NB4 (cell line): ENCODE measurements around the gene ENGASE.

Experiments
- DNase-seq: peaks from one replicate; pipeline ENCODE4 v3.0.0; 2010; ENCODE audit warnings: low read depth
- H3K4me3 ChIP-seq: one replicate; pipeline ENCODE4 v1.5.1; 2011; ENCODE audit warnings: mild to moderate bottlenecking, low read depth, low read length, moderate library complexity
- MYC ChIP-seq: IDR thresholded peaks from 2 replicates; pipeline ENCODE4 v1.6.1; 2011; ENCODE audit warnings: low read depth, low read length
- POLR2A ChIP-seq: IDR thresholded peaks from 2 replicates; pipeline ENCODE4 v1.6.1; 2011; ENCODE audit warnings: mild to moderate bottlenecking; ENCODE audit not compliant: insufficient read length; ENCODE audit errors: extremely low read depth
- TF ChIP-seq, protein P1 (sequence below): IDR thresholded peaks from 2 replicates; pipeline ENCODE4 v1.6.1; 2011; ENCODE audit warnings: low read depth, low read length
- TF ChIP-seq, protein P2 (sequence below): IDR thresholded peaks from one replicate; pipeline ENCODE4 v1.5.1; 2012; ENCODE audit warnings: low read depth, low read length

The ENGASE gene

DNA sequence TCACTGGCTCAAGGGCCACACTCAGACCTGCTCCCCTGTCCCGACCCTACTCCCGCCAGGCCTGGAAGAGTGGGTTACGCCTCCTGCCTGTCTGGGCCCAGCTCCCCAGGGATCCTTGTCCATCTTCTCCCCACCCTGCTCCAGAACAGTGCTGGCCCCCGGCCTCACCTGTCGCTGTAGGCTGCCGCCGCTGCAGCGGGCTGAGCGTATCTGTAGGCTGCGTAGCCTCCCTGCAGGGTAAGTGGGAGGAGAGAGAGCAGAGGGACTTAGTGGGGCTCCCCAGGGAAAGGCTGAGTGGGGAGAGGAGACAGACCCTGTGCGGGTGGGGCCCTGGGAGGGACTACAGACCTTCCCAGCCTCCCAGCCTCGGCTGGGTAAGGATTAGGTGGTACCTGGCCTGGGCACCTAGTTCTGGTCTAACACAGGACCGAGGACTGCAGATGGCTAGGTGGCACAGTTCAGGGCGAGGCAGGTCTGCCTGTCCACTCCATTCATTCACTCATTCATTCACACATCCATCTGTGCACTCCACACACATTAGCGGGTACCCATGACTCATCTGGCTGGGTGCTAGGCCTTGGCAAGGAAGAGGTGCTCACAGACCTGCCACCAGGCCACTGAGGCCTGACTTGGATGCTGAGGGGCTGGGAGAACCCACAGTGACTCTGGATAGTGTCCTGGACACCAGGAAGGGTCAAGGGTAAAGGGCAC lies 20.9 kb downstream of the ENGASE start:
- TF ChIP-seq POLR2A: no peak
- DNase-seq: no peak
- no peak overlapping the region for H3K4me3 ChIP-seq

DNA sequence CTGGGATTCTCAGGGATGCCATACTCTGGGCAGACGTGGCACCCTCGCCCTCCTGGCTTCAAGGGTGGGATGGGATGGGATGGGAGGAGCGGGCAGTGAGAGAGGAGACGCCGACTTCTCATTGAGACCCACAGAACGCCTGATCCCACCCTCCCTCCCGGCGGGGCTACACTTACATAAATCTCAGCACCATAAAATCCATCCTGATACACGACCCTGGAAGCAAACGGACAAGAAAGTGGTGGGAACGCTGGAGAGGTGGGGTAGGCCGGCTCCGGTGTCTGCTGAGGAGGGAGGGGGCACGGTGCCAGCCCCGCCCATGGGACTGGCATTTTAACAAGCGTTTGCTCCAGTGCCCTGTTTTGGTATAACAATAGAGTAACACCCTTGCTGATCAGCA lies 21.9 kb downstream of the ENGASE start:
- no peak overlapping the region for H3K4me3 ChIP-seq
- TF ChIP-seq MYC: no peak
- TF ChIP-seq, protein P1, sequence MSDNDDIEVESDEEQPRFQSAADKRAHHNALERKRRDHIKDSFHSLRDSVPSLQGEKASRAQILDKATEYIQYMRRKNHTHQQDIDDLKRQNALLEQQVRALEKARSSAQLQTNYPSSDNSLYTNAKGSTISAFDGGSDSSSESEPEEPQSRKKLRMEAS: no peak
- TF ChIP-seq, protein P2, sequence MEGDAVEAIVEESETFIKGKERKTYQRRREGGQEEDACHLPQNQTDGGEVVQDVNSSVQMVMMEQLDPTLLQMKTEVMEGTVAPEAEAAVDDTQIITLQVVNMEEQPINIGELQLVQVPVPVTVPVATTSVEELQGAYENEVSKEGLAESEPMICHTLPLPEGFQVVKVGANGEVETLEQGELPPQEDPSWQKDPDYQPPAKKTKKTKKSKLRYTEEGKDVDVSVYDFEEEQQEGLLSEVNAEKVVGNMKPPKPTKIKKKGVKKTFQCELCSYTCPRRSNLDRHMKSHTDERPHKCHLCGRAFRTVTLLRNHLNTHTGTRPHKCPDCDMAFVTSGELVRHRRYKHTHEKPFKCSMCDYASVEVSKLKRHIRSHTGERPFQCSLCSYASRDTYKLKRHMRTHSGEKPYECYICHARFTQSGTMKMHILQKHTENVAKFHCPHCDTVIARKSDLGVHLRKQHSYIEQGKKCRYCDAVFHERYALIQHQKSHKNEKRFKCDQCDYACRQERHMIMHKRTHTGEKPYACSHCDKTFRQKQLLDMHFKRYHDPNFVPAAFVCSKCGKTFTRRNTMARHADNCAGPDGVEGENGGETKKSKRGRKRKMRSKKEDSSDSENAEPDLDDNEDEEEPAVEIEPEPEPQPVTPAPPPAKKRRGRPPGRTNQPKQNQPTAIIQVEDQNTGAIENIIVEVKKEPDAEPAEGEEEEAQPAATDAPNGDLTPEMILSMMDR: no peak
- TF ChIP-seq POLR2A: no peak
- DNase-seq: no peak

DNA sequence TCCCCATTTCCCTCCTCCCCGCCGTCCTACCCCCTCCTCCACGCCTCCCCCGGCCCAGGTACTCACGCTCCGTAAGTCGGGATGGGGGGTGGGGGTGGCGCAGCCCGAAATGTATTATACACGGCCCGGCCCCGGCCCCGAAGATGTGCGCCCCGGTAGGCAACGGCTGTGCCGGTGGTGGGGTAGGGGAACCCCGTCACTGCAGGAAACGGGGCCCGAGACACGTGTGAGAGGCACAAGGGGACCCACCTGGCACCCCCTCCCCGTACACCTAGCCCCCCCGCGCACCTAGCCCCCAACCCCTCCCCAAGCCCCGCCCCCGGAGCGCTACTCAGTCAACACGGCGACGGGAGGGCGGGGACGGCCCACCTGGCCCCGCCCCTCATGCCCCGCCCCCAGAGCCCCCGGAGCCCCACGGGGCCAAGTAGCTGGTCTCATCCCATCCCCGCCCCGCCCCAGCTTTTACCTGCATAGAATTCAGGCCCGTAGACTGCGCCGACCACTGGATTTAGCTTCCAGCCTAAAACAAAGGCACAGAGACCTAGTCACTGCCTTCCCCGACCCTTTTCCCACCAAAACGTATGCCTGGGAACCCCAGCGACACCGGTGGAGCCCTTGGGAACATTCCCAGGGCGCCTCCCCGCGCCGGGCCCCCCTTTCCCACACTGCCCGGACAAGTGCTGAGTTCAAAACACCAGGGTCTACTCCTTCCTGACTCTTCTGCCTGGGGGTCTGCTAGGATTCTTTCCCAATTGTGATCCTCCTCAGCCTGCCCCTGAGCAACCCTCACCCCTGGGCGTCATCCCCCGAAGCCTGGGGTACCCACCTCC lies 22.8 kb downstream of the ENGASE start:
- no peak for TF ChIP-seq POLR2A
- no peak for TF ChIP-seq MYC
- TF ChIP-seq, protein P2: no peak
- TF ChIP-seq, protein P1: no peak
- no peak overlapping the region for H3K4me3 ChIP-seq
- no peak for DNase-seq

DNA sequence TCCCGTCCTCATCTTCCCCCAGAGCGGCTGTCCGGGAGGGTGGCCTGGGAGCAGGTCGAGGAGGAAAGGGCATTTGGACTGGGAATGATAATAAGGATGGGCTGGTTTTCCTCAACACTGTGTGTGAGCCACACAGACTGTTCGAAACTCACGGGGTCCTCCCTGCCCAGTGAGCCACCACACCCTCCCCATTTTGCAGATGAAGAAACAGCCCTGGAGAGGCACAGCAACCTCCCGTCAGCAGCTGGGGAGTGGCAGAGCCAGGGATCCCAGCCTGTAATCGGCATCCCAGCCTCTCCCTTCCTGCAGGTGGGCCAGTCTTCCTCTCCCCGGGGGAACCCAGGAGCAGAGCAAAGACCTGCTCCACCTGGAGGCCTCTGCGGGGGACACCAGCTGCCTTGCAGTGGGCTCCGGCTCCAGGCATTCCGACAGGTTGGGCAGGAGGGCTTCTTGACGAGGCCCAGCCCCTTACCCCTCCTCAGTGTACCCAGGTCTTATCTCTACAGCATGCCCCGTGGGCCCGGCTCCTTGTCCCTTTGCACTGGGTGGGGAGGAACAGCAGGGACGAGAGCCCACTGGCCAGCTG lies 23.8 kb downstream of the ENGASE start:
- TF ChIP-seq, protein P2: no peak
- no peak for TF ChIP-seq MYC
- TF ChIP-seq, protein P1: no peak
- no peak for TF ChIP-seq POLR2A
- DNase-seq: no peak

DNA sequence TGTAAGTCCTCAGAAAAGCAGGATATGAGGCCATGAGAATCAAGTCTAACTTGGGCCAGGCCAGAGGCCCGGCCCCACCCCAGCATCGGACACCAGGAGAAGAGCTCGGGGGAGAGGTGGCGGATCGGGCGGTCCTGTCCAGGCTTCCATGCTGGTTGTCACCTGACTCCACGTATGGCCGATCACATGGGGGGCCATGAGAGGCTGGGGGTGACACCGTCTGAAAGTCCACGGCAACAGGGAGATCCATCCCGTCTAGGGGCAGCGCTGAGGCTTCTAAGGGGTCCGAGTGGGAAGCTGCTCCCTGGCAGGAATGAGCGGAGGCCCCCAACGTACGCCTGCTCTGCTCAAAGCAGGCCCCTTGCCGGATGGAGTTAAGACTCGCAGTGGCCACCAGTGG lies 25.8 kb downstream of the ENGASE start:
- no peak for DNase-seq
- no peak overlapping the region for H3K4me3 ChIP-seq
- TF ChIP-seq, protein P2: no peak
- TF ChIP-seq POLR2A: no peak
- TF ChIP-seq, protein P1: no peak
- no peak for TF ChIP-seq MYC

More for the DNA sequence above, 23.8 kb downstream of the ENGASE start:
- H3K4me3 ChIP-seq: no peak overlapping the region

DNA sequence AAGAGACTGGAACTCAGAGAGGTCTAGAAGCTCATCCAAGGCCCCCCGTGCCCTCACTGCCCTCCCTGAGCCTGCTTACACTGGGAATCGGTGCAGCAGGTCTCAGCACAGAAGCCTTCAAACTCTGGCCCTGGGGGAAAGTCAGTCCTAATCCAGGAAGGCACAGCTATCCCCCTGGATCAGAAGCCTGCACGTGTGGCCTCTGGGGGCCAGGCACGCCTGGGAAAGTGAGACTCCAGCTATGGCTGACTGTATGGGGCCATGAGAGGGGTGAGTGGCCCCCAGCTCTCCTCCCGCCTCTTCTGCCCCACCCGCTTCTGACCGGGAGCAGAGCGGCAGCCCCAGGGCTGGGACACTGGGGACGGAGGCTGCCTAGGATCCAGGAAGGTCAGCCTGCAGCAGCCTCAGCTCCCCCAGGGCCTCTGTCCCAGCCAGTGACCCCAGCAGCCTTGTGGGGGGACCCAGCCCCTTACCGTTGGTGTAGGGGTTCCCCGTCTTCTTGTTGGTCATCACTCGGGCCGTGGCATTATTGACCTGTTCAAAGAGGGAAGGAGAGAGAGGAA lies 26.6 kb downstream of the ENGASE start:
- DNase-seq: no peak
- TF ChIP-seq POLR2A (no peak), MYC (no peak)
- TF ChIP-seq, protein P2: no peak
- TF ChIP-seq, protein P1: no peak

More for the DNA sequence above, 26.6 kb downstream of the ENGASE start:
- H3K4me3 ChIP-seq: no peak overlapping the region
